ENCODE results near the gene RBM39. TPM values are rescaled to one million over a fixed set of nuclear protein-coding genes. Genes with fewer than 3 reads are reported as not detected.
"Not testable (repeated sequence)": the region's sequence is repeated elsewhere in the genome, so short reads cannot be mapped to it uniquely, and the experiment has no call there.

The RBM39 gene
- total RNA-seq, 4 donors from 2014 or later: 143 to 272 (median 165) TPM

- no peaks in the 10 kb centered on the region for H3K9me3 ChIP-seq
- no peaks in the 10 kb centered on the region for H3K27me3 ChIP-seq
- intact Hi-C loops (cut with DNase I): no loop called here
- H3K4me3 ChIP-seq: no peak overlapping the region
- peaks cover 16 to 51% (median 49%) of the 10 kb centered on the region in 4 donors for H3K4me1 ChIP-seq
- no peak overlapping the region for H3K27ac ChIP-seq (replicated peaks in 1 of 4)
- no peak for DNase-seq (ENCODE audit: extremely low spot score)
- TF ChIP-seq POLR2AphosphoS5 (IDR thresholded peaks at IDR 0.05) (no peak), EP300 (IDR thresholded peaks at IDR 0.05) (no peak), CTCF (IDR thresholded peaks at IDR 0.05) (no peak), POLR2A (IDR thresholded peaks at IDR 0.05; ENCODE audit: low read depth) (no peak)
- H3K36me3 ChIP-seq: peaks cover 40 to 99% (median 86%) of the 10 kb centered on the region in 4 donors
Observed at GRCh38 chr20:35710039-35710438, 32.0 kb downstream of the RBM39 start.

- intact Hi-C loops (cut with DNase I): loop anchor here (10.0 kb wide), 1 partner anchor 176 kb away; no protein-coding TSS in a partner anchor
Observed at GRCh38 chr20:35709259-35709658, 32.8 kb downstream of the RBM39 start.

GRCh38 chr20:35708502-35708901, 33.6 kb downstream of the RBM39 start:
- DNase-seq (ENCODE audit: extremely low spot score): no peak
- intact Hi-C loops (cut with DNase I): loop anchor here (10.0 kb wide), 1 partner anchor 176 kb away; no protein-coding TSS in a partner anchor
- Histone ChIP-seq H3K36me3 (peaks cover 41 to 99% (median 86%) of the 10 kb centered on the region in 4 donors), H3K4me3 (no peak overlapping the region), H3K4me1 (peaks cover 16 to 42% (median 41%) of the 10 kb centered on the region in 4 donors), H3K27me3 (no peaks in the 10 kb centered on the region), H3K9me3 (no peaks in the 10 kb centered on the region), H3K27ac (replicated peaks in 1 of 4) (no peak overlapping the region)
- no peak for TF ChIP-seq EP300 (IDR thresholded peaks at IDR 0.05)
- 42% methylated on average over 1 of the region's 1 CpG for WGBS

More at GRCh38 chr20:35709259-35709658, 32.8 kb downstream of the RBM39 start:
- H3K27ac ChIP-seq (replicated peaks in 1 of 4): peak overlapping the region in 2 of 4 donors; percentile 1 to 28
- TF ChIP-seq CTCF (IDR thresholded peaks at IDR 0.05) (no peak), POLR2A (IDR thresholded peaks at IDR 0.05; ENCODE audit: low read depth) (no peak), EP300 (IDR thresholded peaks at IDR 0.05) (no peak), POLR2AphosphoS5 (IDR thresholded peaks at IDR 0.05) (peak in 1 of 2 donors; percentile 28)
- WGBS: 80% methylated on average over 1 of the region's 1 CpG
- peaks cover 41 to 99% (median 86%) of the 10 kb centered on the region in 4 donors for H3K36me3 ChIP-seq
- DNase-seq (ENCODE audit: extremely low spot score): no peak
- no peaks in the 10 kb centered on the region for H3K9me3 ChIP-seq
- H3K4me3 ChIP-seq: no peak overlapping the region
- no peaks in the 10 kb centered on the region for H3K27me3 ChIP-seq
- peaks cover 16 to 46% (median 45%) of the 10 kb centered on the region in 4 donors for H3K4me1 ChIP-seq

GRCh38 chr20:35706591-35707529, 35.2 kb downstream of the RBM39 start:
- not testable (repeated sequence) for H3K27me3 ChIP-seq; H3K27ac ChIP-seq (replicated peaks in 1 of 4); DNase-seq (ENCODE audit: extremely low spot score); H3K9me3 ChIP-seq; H3K4me3 ChIP-seq
- intact Hi-C loops (cut with DNase I): loop anchor here (10.0 kb wide), 1 partner anchor 178 kb away; no protein-coding TSS in a partner anchor
- Histone ChIP-seq H3K4me1 (peaks cover 13 to 42% (median 38%) of the 10 kb centered on the region in 4 donors), H3K36me3 (peaks cover 41 to 99% (median 86%) of the 10 kb centered on the region in 4 donors)
- 90% methylated on average over 17 of the region's 17 CpGs for WGBS

GRCh38 chr20:35705894-35706293, 36.2 kb downstream of the RBM39 start:
- not testable (repeated sequence) for H3K27ac ChIP-seq (replicated peaks in 1 of 4); DNase-seq (ENCODE audit: extremely low spot score); H3K9me3 ChIP-seq; H3K27me3 ChIP-seq; H3K4me3 ChIP-seq
- Histone ChIP-seq H3K36me3 (peaks cover 41 to 98% (median 86%) of the 10 kb centered on the region in 4 donors), H3K4me1 (peaks cover 6 to 40% (median 29%) of the 10 kb centered on the region in 4 donors)
- TF ChIP-seq POLR2AphosphoS5 (IDR thresholded peaks at IDR 0.05): peak in 1 of 2 donors; percentile 8
- intact Hi-C loops (cut with DNase I): loop anchor here (10.0 kb wide), 1 partner anchor 179 kb away; no protein-coding TSS in a partner anchor
- WGBS: 81% methylated on average over 11 of the region's 11 CpGs
